ENCODE results near the gene GLP2R.
"Not testable (repeated sequence)": the region's sequence is repeated elsewhere in the genome, so short reads cannot be mapped to it uniquely, and the experiment has no call there.

GLP2R gene

GRCh38 chr17:9900044-9900594, 74.4 kb downstream of the GLP2R start:
- DNase-seq: no peak

- no peak for DNase-seq
Observed at GRCh38 chr17:9900784-9901183, 75.1 kb downstream of the GLP2R start.

GRCh38 chr17:9902120-9902519, 76.4 kb downstream of the GLP2R start:
- no peak for DNase-seq

GRCh38 chr17:9904277-9905077, 78.8 kb downstream of the GLP2R start:
- DNase-seq: no peak

- no peak for DNase-seq
Observed at GRCh38 chr17:9905078-9905415, 79.3 kb downstream of the GLP2R start, which contains the start of gene RCVRN. RCVRN (minus strand) TSS chr17:9905271; CDS start chr17:9905180, 91 bp downstream.

GRCh38 chr17:9905902-9906301, 80.2 kb downstream of the GLP2R start:
- DNase-seq: no peak

GRCh38 chr17:9906616-9907015, 80.9 kb downstream of the GLP2R start:
- no peak for DNase-seq

GRCh38 chr17:9907131-9907530, 81.4 kb downstream of the GLP2R start:
- DNase-seq: no peak

GRCh38 chr17:9907883-9908648, 82.3 kb downstream of the GLP2R start:
- DNase-seq: no peak

- DNase-seq: no peak
Observed at GRCh38 chr17:9908649-9909042, 82.9 kb downstream of the GLP2R start.

GRCh38 chr17:9911089-9911488, 85.4 kb downstream of the GLP2R start:
- DNase-seq: no peak

GRCh38 chr17:9912121-9913099, 86.7 kb downstream of the GLP2R start:
- DNase-seq: no peak

- DNase-seq: no peak
Observed at GRCh38 chr17:9913476-9913875, 87.8 kb downstream of the GLP2R start.

- no peak for DNase-seq
Observed at GRCh38 chr17:9916108-9916507, 90.4 kb downstream of the GLP2R start.

- DNase-seq: no peak
Observed at GRCh38 chr17:9917131-9917530, 91.4 kb downstream of the GLP2R start.

GRCh38 chr17:9917801-9918200, 92.1 kb downstream of the GLP2R start:
- DNase-seq: no peak

- DNase-seq: no peak
Observed at GRCh38 chr17:9918352-9918751, 92.6 kb downstream of the GLP2R start.

- DNase-seq: no peak
Observed at GRCh38 chr17:9918804-9919352, 93.2 kb downstream of the GLP2R start.

GRCh38 chr17:9921216-9921615, 95.5 kb downstream of the GLP2R start:
- DNase-seq: not testable (repeated sequence)

- no peak for DNase-seq
Observed at GRCh38 chr17:9922012-9922848, 96.5 kb downstream of the GLP2R start.

- DNase-seq: no peak
Observed at GRCh38 chr17:9924735-9925191, 99.0 kb downstream of the GLP2R start.

All from CD4-positive, alpha-beta T cell treated with Interleukin-15 for 1 hour (primary cell).